IMR-90 (cell line): ENCODE measurements around the gene GLS. TPM values are rescaled to one million over a fixed set of nuclear protein-coding genes. Genes with fewer than 3 reads are reported as not detected.

Source experiments
- ATAC-seq: fragments of 200-7000 bp; cut with Tn5 transposase; 2 replicates; pipeline ENCODE4 v1.9.1; 2020; ENCODE audit warnings: low read depth, mild to moderate bottlenecking, moderate library complexity
- BruUV-seq: library from RNA; stranded (reverse); fragments of 400-500 nt; replicated peaks from 2 replicates; lab custom pipeline; 2021; lab: Mats Ljungman, UMichigan
- CTCF ChIA-PET: fragments of 300-600 bp; formaldehyde crosslinking; extraction: SDS; loops from one replicate; lab custom pipeline; 2021; ENCODE audit warnings: antibody characterized with exemption; lab: Yijun Ruan, JAX
- POLR2A ChIA-PET: fragments of 300-600 bp; sonication (Branson Sonifier 250); formaldehyde crosslinking; loops from one replicate; lab custom pipeline; 2022; ENCODE audit warnings: antibody characterized with exemption; ENCODE audit not compliant: unreplicated experiment; lab: Charles Lee
- DNase-seq: peaks from one replicate; pipeline ENCODE4 v3.0.0; 2013
- H2AFZ ChIP-seq: replicated peaks from 2 replicates; pipeline ENCODE3; 2013; ENCODE audit warnings: low read length, mild to moderate bottlenecking; ENCODE audit not compliant: poor library complexity
- H2AK5ac ChIP-seq: 2 replicates; pipeline ENCODE4 v1.6.1; 2013; ENCODE audit warnings: low read depth, low read length, inconsistent platforms
- H2AK9ac ChIP-seq: replicated peaks from 2 replicates; pipeline ENCODE3; 2013; ENCODE audit warnings: mild to moderate bottlenecking, low read depth, low read length, moderate library complexity; ENCODE audit not compliant: poor library complexity
- H2BK120ac ChIP-seq: 2 replicates; pipeline ENCODE4 v1.6.1; 2013; ENCODE audit warnings: low read depth, low read length, inconsistent platforms
- H2BK15ac ChIP-seq: 3 replicates; pipeline ENCODE4 v1.6.1; 2013; ENCODE audit warnings: low read depth, low read length, inconsistent platforms
- H2BK20ac ChIP-seq: 2 replicates; pipeline ENCODE4 v1.6.1; 2013; ENCODE audit warnings: low read depth, mild to moderate bottlenecking, inconsistent platforms, low read length, moderate library complexity
- H2BK5ac ChIP-seq: 2 replicates; pipeline ENCODE4 v1.6.1; 2013; ENCODE audit warnings: mild to moderate bottlenecking, low read depth, low read length, inconsistent platforms; ENCODE audit not compliant: poor library complexity, severe bottlenecking
- H3K14ac ChIP-seq: replicated peaks from 2 replicates; pipeline ENCODE4 v1.6.1; 2013; ENCODE audit warnings: low read depth, low read length, inconsistent platforms
- H3K18ac ChIP-seq: 2 replicates; pipeline ENCODE4 v1.6.1; 2013; ENCODE audit warnings: low read depth, low read length, control low read depth
- H3K23ac ChIP-seq: 2 replicates; pipeline ENCODE4 v1.6.1; 2013; ENCODE audit warnings: low read depth, low read length, inconsistent platforms
- H3K27ac ChIP-seq: 2 replicates; pipeline ENCODE4 v1.5.1; 2013; ENCODE audit warnings: mild to moderate bottlenecking, control low read depth, low read length; ENCODE audit not compliant: insufficient read depth
- H3K27me3 ChIP-seq: 2 replicates; pipeline ENCODE4 v1.6.1; 2013; ENCODE audit warnings: low read length; ENCODE audit not compliant: control insufficient read depth, insufficient read depth
- H3K36me3 ChIP-seq: 2 replicates; pipeline ENCODE4 v1.6.1; 2013; ENCODE audit warnings: low read length, mixed read lengths; ENCODE audit not compliant: control insufficient read depth, insufficient read depth
- H3K4ac ChIP-seq: 2 replicates; pipeline ENCODE4 v1.6.1; 2013; ENCODE audit warnings: low read depth, low read length, inconsistent platforms
- H3K4me1 ChIP-seq: 2 replicates; pipeline ENCODE4 v1.6.1; 2013; ENCODE audit warnings: low read length, mixed read lengths; ENCODE audit not compliant: control insufficient read depth, insufficient read depth
- H3K4me2 ChIP-seq: 2 replicates; pipeline ENCODE4 v1.6.1; 2013; ENCODE audit warnings: low read depth, mild to moderate bottlenecking, control low read depth, low read length, moderate library complexity
- H3K4me3 ChIP-seq: 2 replicates; pipeline ENCODE4 v1.5.1; 2013; ENCODE audit warnings: low read depth, mild to moderate bottlenecking, control low read depth, low read length, moderate library complexity; ENCODE audit not compliant: insufficient read depth
- H3K56ac ChIP-seq: 2 replicates; pipeline ENCODE4 v1.6.1; 2013; ENCODE audit warnings: low read length, inconsistent platforms; ENCODE audit not compliant: insufficient read depth; ENCODE audit errors: extremely low read depth
- H3K79me1 ChIP-seq, 2 experiments: 2 replicates each; pipeline ENCODE4 v1.6.1; 2013; ENCODE audit warnings: low read length in 2 of 2, inconsistent platforms in 1 of 2, low read depth in 1 of 2
- H3K9ac ChIP-seq: 2 replicates; pipeline ENCODE4 v1.6.1; 2013; ENCODE audit warnings: low read depth, low read length, control low read depth
- H3K9me1 ChIP-seq: 2 replicates; pipeline ENCODE4 v1.6.1; 2013; ENCODE audit warnings: low read length, inconsistent platforms; ENCODE audit not compliant: insufficient read depth
- H3K9me3 ChIP-seq: 2 replicates; pipeline ENCODE4 v1.6.1; 2013; ENCODE audit warnings: low read length; ENCODE audit not compliant: control insufficient read depth, insufficient read depth
- H4K20me1 ChIP-seq: 2 replicates; pipeline ENCODE4 v1.6.1; 2013; ENCODE audit warnings: low read length, inconsistent platforms; ENCODE audit not compliant: insufficient read depth
- H4K5ac ChIP-seq: 2 replicates; pipeline ENCODE4 v1.6.1; 2013; ENCODE audit warnings: mild to moderate bottlenecking, low read depth, low read length, control low read depth
- H4K8ac ChIP-seq, 2 experiments: 2 replicates each; pipeline ENCODE4 v1.6.1; 2013; ENCODE audit warnings: low read depth in 2 of 2, low read length in 2 of 2, control low read depth in 1 of 2, inconsistent platforms in 1 of 2
- H4K91ac ChIP-seq: 2 replicates; pipeline ENCODE4 v1.6.1; 2013; ENCODE audit warnings: low read depth, low read length, inconsistent platforms; ENCODE audit not compliant: insufficient read depth
- BHLHE40 ChIP-seq: fragments of 150-350 bp; IDR thresholded peaks from 2 replicates; pipeline ENCODE4 v1.6.1; 2016; ENCODE audit warnings: mild to moderate bottlenecking, low read depth, low read length
- CEBPB ChIP-seq: IDR thresholded peaks from 2 replicates; pipeline ENCODE4 v1.6.1; 2012; ENCODE audit warnings: low read depth, low read length, improper control_type of control experiment
- CHD1 ChIP-seq: IDR thresholded peaks from 2 replicates; pipeline ENCODE4 v1.6.1; 2012; ENCODE audit warnings: low read depth, low read length, improper control_type of control experiment
- FOS ChIP-seq: fragments of 150-350 bp; IDR thresholded peaks from 2 replicates; pipeline ENCODE4 v1.6.1; 2016; ENCODE audit warnings: low read depth, low read length
- MAZ ChIP-seq: IDR thresholded peaks from 2 replicates; pipeline ENCODE4 v1.6.1; 2012; ENCODE audit warnings: low read depth, mild to moderate bottlenecking, low read length, improper control_type of control experiment, moderate library complexity, borderline replicate concordance
- MXI1 ChIP-seq: IDR thresholded peaks from 2 replicates; pipeline ENCODE4 v1.6.1; 2012; ENCODE audit warnings: low read depth, mild to moderate bottlenecking, low read length, moderate library complexity, borderline replicate concordance
- NFE2L2 ChIP-seq: fragments of 150-350 bp; IDR thresholded peaks from 2 replicates; pipeline ENCODE4 v1.6.1; 2016; ENCODE audit warnings: low read depth, mild to moderate bottlenecking, low read length
- POLR2A ChIP-seq: IDR thresholded peaks from 2 replicates; pipeline ENCODE4 v1.6.1; 2012; ENCODE audit warnings: mild to moderate bottlenecking, low read depth, low read length
- RAD21 ChIP-seq: IDR thresholded peaks from 2 replicates; pipeline ENCODE4 v1.6.1; 2012; ENCODE audit warnings: low read length, improper control_type of control experiment
- RCOR1 ChIP-seq: IDR thresholded peaks from 2 replicates; pipeline ENCODE4 v1.6.1; 2012; ENCODE audit warnings: mild to moderate bottlenecking, low read length, improper control_type of control experiment; ENCODE audit not compliant: insufficient replicate concordance
- RFX5 ChIP-seq: IDR thresholded peaks from 2 replicates; pipeline ENCODE4 v1.8.0; 2012; ENCODE audit warnings: low read depth, mild to moderate bottlenecking, low read length, moderate library complexity
- SMC3 ChIP-seq: fragments of 150-350 bp; IDR thresholded peaks from 2 replicates; pipeline ENCODE4 v1.6.1; 2016; ENCODE audit warnings: low read depth, mild to moderate bottlenecking, antibody characterized with exemption, low read length, moderate library complexity
- WGBS, 2 experiments: methylation state at CpG; one replicate each; pipeline versions ENCODE4 v1.1.5 to v1.1.7; 2013; ENCODE audit warnings: missing lambda C conversion rate in 2 of 2; ENCODE audit not compliant: insufficient read length in 1 of 2; ENCODE audit errors: extremely low coverage in 2 of 2; 5-methylcytosine and 5-hydroxymethylcytosine counted together
- dilution Hi-C: fragments of 300-500 bp; cut with HindIII; formaldehyde crosslinking; loops from one replicate; pipeline ENCODE4 v1.14.3; 2018; ENCODE audit warnings: low sequenced_read_pairs; ENCODE audit not compliant: unreplicated experiment
- in situ Hi-C: fragments of 300-500 bp; cut with MboI; formaldehyde crosslinking; loops from 3 replicates; pipeline ENCODE4 v1.14.3; 2019; ENCODE audit warnings: low sequenced_read_pairs, inconsistent platforms, mixed read lengths
- intact Hi-C: fragments of 100-400 bp; cut with micrococcal nuclease; formaldehyde crosslinking; loops from 2 replicates; pipeline ENCODE4 v1.10.0; 2022
- polyA plus RNA-seq, 3 experiments: library from polyadenylated mRNA; depleted of rRNA; stranded (reverse); fragments of >200 nt; gene quantifications; 2 replicates each; pipeline ENCODE4 v1.2.3, GENCODE V29; 2012; ENCODE audit warnings: low replicate concordance in 1 of 3
- total RNA-seq: library from RNA; depleted of rRNA; stranded (reverse); fragments of >200 nt; gene quantifications from 2 replicates; pipeline ENCODE4 v1.2.3, GENCODE V29; 2012
- TF ChIP-seq, protein P1 (sequence below): fragments of 150-350 bp; IDR thresholded peaks from 2 replicates; pipeline ENCODE4 v1.6.1; 2016; ENCODE audit warnings: low read depth, mild to moderate bottlenecking, low read length, moderate library complexity, borderline replicate concordance
- TF ChIP-seq, protein P2 (sequence below): conservative IDR thresholded peaks from 2 replicates; pipeline ENCODE4 v1.5.1; 2012; ENCODE audit warnings: mild to moderate bottlenecking, low read depth, low read length, improper control_type of control experiment

Gene GLS
- total and polyA plus RNA-seq, 2 of the 4 experiments (the other 2 are of a cell fraction): 87.5 to 130 TPM

DNA sequence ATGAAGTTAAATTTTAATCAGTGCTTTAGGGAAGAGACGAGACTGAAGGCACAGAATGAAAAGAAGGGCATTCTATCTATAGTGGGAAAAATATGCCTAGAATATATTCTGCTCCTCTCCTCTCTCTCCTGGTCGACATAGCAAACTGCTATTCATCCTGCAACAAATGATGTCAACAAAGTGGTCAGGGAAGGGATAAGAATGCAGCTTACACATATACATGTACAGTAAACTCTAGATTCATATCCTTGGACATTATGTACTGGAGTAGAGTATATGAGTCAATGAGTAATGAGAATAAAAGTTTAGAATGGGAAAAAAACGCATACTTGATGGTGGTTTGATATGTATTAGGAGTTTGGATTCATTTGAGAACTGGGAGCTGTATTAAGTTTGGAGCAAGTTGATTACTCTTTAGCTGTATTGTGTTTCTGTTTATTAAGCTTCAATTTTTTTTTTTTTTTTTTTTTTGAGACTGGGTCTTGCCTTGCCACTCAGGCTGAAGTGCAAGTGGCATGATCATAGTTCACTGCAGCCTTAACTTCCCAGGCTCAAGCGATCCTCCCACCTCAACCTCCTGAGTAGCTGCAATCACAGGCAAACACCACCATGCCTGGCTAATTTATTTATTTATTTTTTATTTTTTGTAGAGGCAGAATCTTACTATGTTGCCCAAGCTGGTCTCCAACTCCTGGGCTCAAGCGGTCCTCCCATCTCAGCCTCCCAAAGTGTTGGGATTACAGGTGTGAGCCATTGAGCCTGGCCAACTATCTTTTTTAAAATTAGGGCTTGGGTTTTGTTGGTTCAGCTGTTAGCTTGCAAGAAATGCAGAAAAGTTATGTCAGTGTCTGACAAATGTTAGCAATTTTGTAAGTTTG, 79.5 kb downstream of the GLS start:
- Histone ChIP-seq H3K14ac (no peak overlapping the region), H3K79me1 (0 out of 4 replicates have a peak, but pooled peaks cover 0 to 3% of the 10 kb centered on the region in 2 experiments), H3K36me3 (peaks cover 11% of the 10 kb centered on the region), H3K27ac (no peak overlapping the region), H4K8ac (no peak overlapping the region), H3K4me2 (no peak overlapping the region), H2BK120ac (no peak overlapping the region), H2BK20ac (no peak overlapping the region), H3K4me3 (no peak overlapping the region), H4K5ac (no peak overlapping the region), H3K4ac (no peak overlapping the region), H2BK5ac (no peak overlapping the region), H2AK5ac (no peak overlapping the region), H3K18ac (no peak overlapping the region), H3K23ac (no peak overlapping the region), H2AK9ac (no peak overlapping the region), H3K9me1 (0 out of 2 replicates have a peak, but pooled peaks cover 3% of the 10 kb centered on the region), H4K20me1 (no peaks in the 10 kb centered on the region), H3K4me1 (no peaks in the 10 kb centered on the region), H3K9me3 (no peaks in the 10 kb centered on the region), H3K56ac (no peak overlapping the region), H3K9ac (no peak overlapping the region), H4K91ac (no peak overlapping the region), H3K27me3 (no peaks in the 10 kb centered on the region), H2BK15ac (no peak overlapping the region), H2AFZ (no peak overlapping the region)
- CTCF ChIA-PET: interaction anchor here (0.7 kb wide), 1 partner anchor 30 kb away, joined by 3 read pairs; no protein-coding TSS in a partner anchor
- POLR2A ChIA-PET: interaction anchor here (0.6 kb wide), 1 partner anchor 60 kb away, joined by 6 read pairs; no protein-coding TSS in a partner anchor
- dilution Hi-C loops: no loop called here
- no TSS peak for BruUV-seq
- 100% methylated on average over 1 of the region's 5 CpGs; no CpG with 5 or more reads in 1 of the 2 experiments for WGBS, 2 experiments
- DNase-seq: peak; percentile 71
- in situ Hi-C loops: loop anchor here (10.0 kb wide), 1 partner anchor 175 kb away; no protein-coding TSS in a partner anchor
- peak; percentile 64 for ATAC-seq
- intact Hi-C loops: no loop called here
- TF ChIP-seq MAZ (no peak), NFE2L2 (no peak), RFX5 (no peak), FOS (no peak), BHLHE40 (no peak), CEBPB (no peak), RCOR1 (no peak), CHD1 (no peak), RAD21 (no peak), POLR2A (no peak), SMC3 (no peak), MXI1 (no peak)
- TF ChIP-seq, protein P1, sequence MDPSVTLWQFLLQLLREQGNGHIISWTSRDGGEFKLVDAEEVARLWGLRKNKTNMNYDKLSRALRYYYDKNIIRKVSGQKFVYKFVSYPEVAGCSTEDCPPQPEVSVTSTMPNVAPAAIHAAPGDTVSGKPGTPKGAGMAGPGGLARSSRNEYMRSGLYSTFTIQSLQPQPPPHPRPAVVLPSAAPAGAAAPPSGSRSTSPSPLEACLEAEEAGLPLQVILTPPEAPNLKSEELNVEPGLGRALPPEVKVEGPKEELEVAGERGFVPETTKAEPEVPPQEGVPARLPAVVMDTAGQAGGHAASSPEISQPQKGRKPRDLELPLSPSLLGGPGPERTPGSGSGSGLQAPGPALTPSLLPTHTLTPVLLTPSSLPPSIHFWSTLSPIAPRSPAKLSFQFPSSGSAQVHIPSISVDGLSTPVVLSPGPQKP: no peak
- TF ChIP-seq, protein P2, sequence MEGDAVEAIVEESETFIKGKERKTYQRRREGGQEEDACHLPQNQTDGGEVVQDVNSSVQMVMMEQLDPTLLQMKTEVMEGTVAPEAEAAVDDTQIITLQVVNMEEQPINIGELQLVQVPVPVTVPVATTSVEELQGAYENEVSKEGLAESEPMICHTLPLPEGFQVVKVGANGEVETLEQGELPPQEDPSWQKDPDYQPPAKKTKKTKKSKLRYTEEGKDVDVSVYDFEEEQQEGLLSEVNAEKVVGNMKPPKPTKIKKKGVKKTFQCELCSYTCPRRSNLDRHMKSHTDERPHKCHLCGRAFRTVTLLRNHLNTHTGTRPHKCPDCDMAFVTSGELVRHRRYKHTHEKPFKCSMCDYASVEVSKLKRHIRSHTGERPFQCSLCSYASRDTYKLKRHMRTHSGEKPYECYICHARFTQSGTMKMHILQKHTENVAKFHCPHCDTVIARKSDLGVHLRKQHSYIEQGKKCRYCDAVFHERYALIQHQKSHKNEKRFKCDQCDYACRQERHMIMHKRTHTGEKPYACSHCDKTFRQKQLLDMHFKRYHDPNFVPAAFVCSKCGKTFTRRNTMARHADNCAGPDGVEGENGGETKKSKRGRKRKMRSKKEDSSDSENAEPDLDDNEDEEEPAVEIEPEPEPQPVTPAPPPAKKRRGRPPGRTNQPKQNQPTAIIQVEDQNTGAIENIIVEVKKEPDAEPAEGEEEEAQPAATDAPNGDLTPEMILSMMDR: no peak; the same call in 1 of the 2 replicates
